Body of pancreas (tissue), 4 donors: Measurements from ENCODE around the gene CFAP61. TPM values are rescaled to one million over a fixed set of nuclear protein-coding genes. Genes with fewer than 3 reads are reported as not detected.

Source experiments
- ATAC-seq: fragments of 150-250 bp; one replicate; pipeline ENCODE4 v1.9.1; 2016
- DNase-seq, 4 donors: peaks; one replicate each; pipeline ENCODE4 v3.0.0-alpha.2; 2019
- H3K27ac ChIP-seq, 4 donors: fragments of 200-600 bp; sonication (generic); 1 replicate in 3 of 4; 2 replicates in 1 of 4; pipeline versions ENCODE4 v1.5.1 to v1.6.1; 2016 to 2019; ENCODE audit warnings: mild to moderate bottlenecking in 1 of 4, mixed read lengths in 1 of 4, moderate library complexity in 1 of 4
- H3K27me3 ChIP-seq, 2 donors: fragments of 200-600 bp; sonication (generic); one replicate each; pipeline ENCODE4 v1.6.0; 2016; ENCODE audit warnings: mild to moderate bottlenecking in 1 of 2
- H3K36me3 ChIP-seq, 2 donors: fragments of 200-600 bp; sonication (generic); replicated peaks in 1 of 2; 2 replicates each; pipeline ENCODE4 v1.5.1; 2016; ENCODE audit warnings: low read depth in 2 of 2; ENCODE audit not compliant: insufficient read depth in 1 of 2
- H3K4me1 ChIP-seq: fragments of 200-600 bp; sonication (generic); one replicate; pipeline ENCODE4 v1.6.0; 2016
- H3K4me3 ChIP-seq, 2 donors: fragments of 200-600 bp; sonication (generic); 1 replicate in 1 of 2; 2 replicates in 1 of 2; pipeline ENCODE4 v1.5.1; 2016 to 2019
- H3K9me3 ChIP-seq, 3 donors: fragments of 200-600 bp; sonication (generic); 1 replicate in 2 of 3; 2 replicates in 1 of 3; pipeline ENCODE4 v1.5.1; 2016
- POLR2A ChIP-seq, 3 donors: fragments of 450-650 bp; IDR thresholded peaks; one replicate each; pipeline ENCODE4 v1.6.1; 2016; ENCODE audit warnings: antibody characterized with exemption in 3 of 3, mild to moderate bottlenecking in 2 of 3
- WGBS, 2 donors: methylation state at CpG; one replicate each; pipeline ENCODE4 v1.1.5; 2017; 5-methylcytosine and 5-hydroxymethylcytosine counted together
- intact Hi-C: fragments of 100-400 bp; cut with DNase I; formaldehyde crosslinking; loops from one replicate; pipeline ENCODE4 v1.15.1; 2023
- total RNA-seq, 2 donors: library from RNA; depleted of rRNA; stranded (reverse); fragments of >200 nt; gene quantifications; one replicate each; pipeline ENCODE4 v1.1.0, GENCODE V29; 2016
- TF ChIP-seq, protein P1 (sequence below), 7 experiments: fragments of 450-650 bp in 4 of 7; fragments of 200-600 bp in 3 of 7; sonication (generic) in 3 of 7; IDR thresholded peaks; one replicate each; pipeline ENCODE4 v1.5.1; 2016 to 2019; ENCODE audit warnings: antibody characterized with exemption in 7 of 7

Gene CFAP61
- total RNA-seq, 2 donors from 2014 or later = 0.52 TPM; not detected in 1

- no peaks in the 10 kb centered on the region for H3K9me3 ChIP-seq
- DNase-seq (no peak), ATAC-seq (no peak)
- intact Hi-C loops = no loop called here
- H3K4me3 ChIP-seq = no peak overlapping the region
- H3K36me3 ChIP-seq = no peaks in the 10 kb centered on the region
- TF ChIP-seq, protein P1, sequence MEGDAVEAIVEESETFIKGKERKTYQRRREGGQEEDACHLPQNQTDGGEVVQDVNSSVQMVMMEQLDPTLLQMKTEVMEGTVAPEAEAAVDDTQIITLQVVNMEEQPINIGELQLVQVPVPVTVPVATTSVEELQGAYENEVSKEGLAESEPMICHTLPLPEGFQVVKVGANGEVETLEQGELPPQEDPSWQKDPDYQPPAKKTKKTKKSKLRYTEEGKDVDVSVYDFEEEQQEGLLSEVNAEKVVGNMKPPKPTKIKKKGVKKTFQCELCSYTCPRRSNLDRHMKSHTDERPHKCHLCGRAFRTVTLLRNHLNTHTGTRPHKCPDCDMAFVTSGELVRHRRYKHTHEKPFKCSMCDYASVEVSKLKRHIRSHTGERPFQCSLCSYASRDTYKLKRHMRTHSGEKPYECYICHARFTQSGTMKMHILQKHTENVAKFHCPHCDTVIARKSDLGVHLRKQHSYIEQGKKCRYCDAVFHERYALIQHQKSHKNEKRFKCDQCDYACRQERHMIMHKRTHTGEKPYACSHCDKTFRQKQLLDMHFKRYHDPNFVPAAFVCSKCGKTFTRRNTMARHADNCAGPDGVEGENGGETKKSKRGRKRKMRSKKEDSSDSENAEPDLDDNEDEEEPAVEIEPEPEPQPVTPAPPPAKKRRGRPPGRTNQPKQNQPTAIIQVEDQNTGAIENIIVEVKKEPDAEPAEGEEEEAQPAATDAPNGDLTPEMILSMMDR (IDR thresholded peaks at IDR 0.05) = no peak
- no peak for TF ChIP-seq POLR2A (IDR thresholded peaks at IDR 0.05)
- no peak overlapping the region for H3K27ac ChIP-seq
- H3K27me3 ChIP-seq = no peaks in the 10 kb centered on the region
- H3K4me1 ChIP-seq = peaks cover 29% of the 10 kb centered on the region
- WGBS, 2 donors = 66 to 67% methylated on average over 11 of the region's 11 CpGs
Observed at GRCh38 chr20:20020908-20021307, 31.4 kb upstream of the CFAP61 start.

DNA sequence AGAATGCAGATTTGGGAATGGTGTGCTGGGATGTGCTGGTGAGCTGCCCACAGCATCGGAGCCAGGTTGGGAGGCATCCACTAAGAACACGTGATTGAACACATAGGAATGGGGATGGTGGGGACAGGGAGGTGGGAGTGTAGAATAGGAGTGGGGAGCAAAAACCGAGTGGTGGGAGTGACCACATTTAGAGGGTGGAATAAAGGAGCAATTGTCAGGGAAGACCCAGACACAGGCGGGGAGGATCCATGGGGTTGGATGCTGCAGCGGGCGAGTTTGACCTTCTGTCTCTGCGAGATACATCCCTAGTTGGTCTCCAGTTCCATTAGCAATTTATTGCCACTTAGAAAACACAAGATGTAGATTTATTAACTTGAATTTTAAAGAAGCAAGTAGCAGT lies 30.5 kb upstream of the CFAP61 start:
- H3K4me1 ChIP-seq = peaks cover 32% of the 10 kb centered on the region

GRCh38 chr20:20022498-20022897 lies 29.8 kb upstream of the CFAP61 start:
- Histone ChIP-seq H3K27ac (no peak overlapping the region), H3K9me3 (no peaks in the 10 kb centered on the region), H3K4me1 (peaks cover 39% of the 10 kb centered on the region), H3K27me3 (no peaks in the 10 kb centered on the region), H3K36me3 (peaks cover 0 to 2% of the 10 kb centered on the region in 2 donors), H3K4me3 (no peak overlapping the region)
- TF ChIP-seq, protein P1 (IDR thresholded peaks at IDR 0.05) = no peak
- no peak for TF ChIP-seq POLR2A (IDR thresholded peaks at IDR 0.05)
- no peak for DNase-seq
- ATAC-seq = no peak
- intact Hi-C loops = no loop called here

More for the DNA sequence above, 30.5 kb upstream of the CFAP61 start:
- intact Hi-C loops = no loop called here
- no peak for ATAC-seq
- Histone ChIP-seq H3K9me3 (no peaks in the 10 kb centered on the region), H3K27ac (no peak overlapping the region), H3K36me3 (peaks cover 0 to 2% of the 10 kb centered on the region in 2 donors), H3K27me3 (no peaks in the 10 kb centered on the region), H3K4me3 (no peak overlapping the region)
- no peak for DNase-seq
- no peak for TF ChIP-seq POLR2A (IDR thresholded peaks at IDR 0.05)
- TF ChIP-seq, protein P1 (IDR thresholded peaks at IDR 0.05) = no peak
- WGBS, 2 donors = 78 to 79% methylated on average over 7 of the region's 7 CpGs

GRCh38 chr20:20023395-20023794 lies 28.9 kb upstream of the CFAP61 start:
- WGBS, 2 donors = 90 to 91% methylated on average over 3 of the region's 3 CpGs
- Histone ChIP-seq H3K27me3 (no peaks in the 10 kb centered on the region), H3K4me1 (peaks cover 38% of the 10 kb centered on the region), H3K4me3 (no peak overlapping the region), H3K9me3 (no peaks in the 10 kb centered on the region), H3K36me3 (peaks cover 0 to 2% of the 10 kb centered on the region in 2 donors), H3K27ac (no peak overlapping the region)
- TF ChIP-seq POLR2A (IDR thresholded peaks at IDR 0.05) = no peak
- TF ChIP-seq, protein P1 (IDR thresholded peaks at IDR 0.05) = no peak
- ATAC-seq = no peak
- DNase-seq = no peak
- intact Hi-C loops = no loop called here

DNA sequence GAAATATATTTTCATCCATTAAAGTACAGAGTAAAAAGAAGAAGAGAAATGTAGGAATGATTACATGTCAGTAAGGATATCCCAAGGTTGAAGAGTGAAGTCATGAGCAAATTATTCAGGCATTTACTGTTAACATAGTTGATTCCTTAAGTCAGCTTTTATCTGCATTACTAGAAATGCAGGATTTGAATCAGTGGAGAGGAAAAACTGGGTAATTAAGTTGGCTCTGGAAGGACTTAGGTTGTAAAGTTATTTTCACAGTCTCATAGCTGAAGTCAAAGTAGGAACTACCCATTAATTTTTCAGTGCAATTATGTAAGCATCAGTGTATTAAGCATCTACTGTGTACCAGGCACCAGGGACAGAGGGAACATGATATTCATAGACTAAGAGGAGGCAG lies 27.4 kb upstream of the CFAP61 start:
- intact Hi-C loops = no loop called here

More for the DNA sequence above, 27.4 kb upstream of the CFAP61 start:
- Histone ChIP-seq H3K36me3 (peaks cover 0 to 2% of the 10 kb centered on the region in 2 donors), H3K4me3 (no peak overlapping the region), H3K4me1 (peaks cover 22% of the 10 kb centered on the region), H3K27ac (no peak overlapping the region), H3K27me3 (no peaks in the 10 kb centered on the region), H3K9me3 (no peaks in the 10 kb centered on the region)
- ATAC-seq (no peak), DNase-seq (no peak)
- no peak for TF ChIP-seq POLR2A (IDR thresholded peaks at IDR 0.05)
- TF ChIP-seq, protein P1 (IDR thresholded peaks at IDR 0.05) = no peak
